Activated gamma-delta T cell (primary cell): ENCODE data around the gene ZNRF2.
"Not testable (repeated sequence)": the region's sequence is repeated elsewhere in the genome, so short reads cannot be mapped to it uniquely, and the experiment has no call there.

Experiments
- DNase-seq: peaks from one replicate; lab custom pipeline; 2025; lab: John Stamatoyannopoulos, UW

The ZNRF2 gene

DNA sequence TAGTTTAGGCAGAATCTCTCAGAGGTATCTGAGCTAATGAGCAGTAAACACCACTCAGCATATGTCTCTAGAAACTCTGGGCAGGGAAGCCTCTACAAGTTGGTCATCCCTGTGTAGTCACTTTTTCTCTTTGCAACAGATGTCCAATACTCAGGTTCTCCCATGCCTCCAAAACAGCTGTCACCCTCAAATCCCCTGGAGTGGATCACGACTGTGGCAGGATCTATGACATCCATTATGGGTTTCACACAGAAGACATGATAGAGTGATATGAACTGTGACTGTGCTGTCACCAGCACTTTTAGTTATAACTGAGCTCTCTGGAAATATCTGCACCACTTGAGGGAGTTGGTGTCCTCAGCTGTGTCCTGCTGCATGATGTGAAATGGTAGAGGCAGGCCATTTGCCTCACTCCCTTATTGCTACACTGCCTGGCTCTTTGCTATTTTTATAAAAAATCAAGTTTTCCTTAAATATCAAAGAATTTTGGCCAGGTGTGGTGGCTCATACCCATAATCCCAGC is 24.1 kb upstream of the ZNRF2 start:
- DNase-seq = no peak

DNA sequence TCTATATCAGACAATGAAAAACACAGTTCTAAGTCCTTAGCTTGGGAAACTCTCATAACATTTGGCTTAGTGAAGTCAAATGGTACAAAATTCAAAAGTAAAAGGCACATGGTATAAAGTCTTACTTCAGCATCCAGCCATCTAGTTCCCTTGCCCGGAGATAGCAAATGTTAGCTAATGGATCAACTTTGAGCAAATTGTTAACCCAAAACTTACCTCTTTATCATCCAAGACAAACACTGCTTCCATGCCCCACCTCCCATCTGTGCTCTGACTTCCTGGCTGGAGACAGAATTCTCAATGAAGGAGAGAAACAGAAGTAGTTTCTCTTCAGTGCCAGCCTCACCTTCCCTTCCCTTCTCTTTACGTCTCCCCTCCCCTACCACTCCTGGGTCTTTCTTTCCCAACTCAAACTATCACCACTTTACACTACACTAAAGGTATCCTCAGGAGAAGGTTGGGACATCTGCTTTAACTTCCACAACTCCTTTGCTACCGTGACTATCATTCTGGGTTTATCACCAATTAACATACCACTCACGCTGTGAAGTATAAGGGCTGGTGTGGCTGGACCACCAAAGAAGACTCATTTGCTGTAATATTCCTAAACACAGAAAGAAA is 21.2 kb upstream of the ZNRF2 start:
- no peak for DNase-seq

DNA sequence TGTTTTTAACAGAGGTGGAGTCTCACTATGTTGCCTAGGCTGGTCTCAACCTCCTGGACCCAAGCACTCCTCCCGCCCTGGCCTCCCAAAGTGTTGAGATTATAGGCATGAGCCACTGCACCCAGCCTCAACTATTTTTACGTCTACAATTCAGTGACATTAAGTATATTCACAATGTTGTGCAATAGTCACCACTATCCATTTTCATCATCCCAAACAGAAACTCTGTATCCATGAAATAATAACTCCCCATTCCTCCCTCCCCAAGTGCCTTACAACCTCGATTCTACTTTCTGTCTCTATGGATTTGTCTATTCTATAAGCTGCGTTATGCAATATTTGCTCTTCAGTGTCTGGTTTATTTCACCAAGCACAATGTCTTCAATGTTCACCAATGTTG is 20.3 kb upstream of the ZNRF2 start:
- DNase-seq = no peak

DNA sequence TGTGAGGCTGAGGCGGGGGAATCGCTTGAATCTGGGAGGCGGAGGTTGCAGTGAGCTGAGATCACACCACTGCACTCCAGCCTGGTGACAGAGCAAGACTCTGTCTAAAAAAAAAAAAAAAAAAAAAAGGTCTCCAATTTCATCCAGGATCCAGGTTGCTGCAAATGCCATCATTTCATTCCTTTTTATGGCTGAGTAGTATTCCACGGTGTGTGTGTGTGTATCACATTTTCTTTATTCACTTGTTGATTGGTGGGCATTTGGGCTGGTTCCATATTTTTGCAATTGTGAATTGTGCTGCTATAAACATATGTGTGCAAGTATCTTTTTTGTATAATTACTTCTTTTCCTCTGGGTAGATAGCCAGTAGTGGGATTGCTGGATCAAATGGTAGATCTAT is 19.2 kb upstream of the ZNRF2 start:
- DNase-seq = not testable (repeated sequence)

DNA sequence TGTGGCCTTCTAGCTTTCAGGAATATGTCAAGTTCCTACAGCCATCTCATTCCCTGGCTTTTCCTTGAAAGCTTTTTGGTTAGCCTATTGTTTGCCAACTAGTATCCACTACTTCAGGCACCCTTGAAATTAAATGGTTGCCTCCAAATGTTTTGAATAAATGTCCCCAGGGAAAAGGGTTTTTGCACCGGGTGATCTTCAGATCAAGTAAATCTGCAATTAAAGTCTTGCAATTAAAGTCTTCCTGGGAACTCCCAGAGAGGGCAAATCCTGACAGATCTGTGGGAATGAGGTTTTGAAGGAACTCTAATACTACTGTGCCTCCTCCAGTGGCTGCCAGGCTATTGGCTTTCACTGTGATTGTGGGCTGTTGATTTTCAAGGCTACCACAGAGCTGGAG is 17.7 kb upstream of the ZNRF2 start:
- no peak for DNase-seq

DNA sequence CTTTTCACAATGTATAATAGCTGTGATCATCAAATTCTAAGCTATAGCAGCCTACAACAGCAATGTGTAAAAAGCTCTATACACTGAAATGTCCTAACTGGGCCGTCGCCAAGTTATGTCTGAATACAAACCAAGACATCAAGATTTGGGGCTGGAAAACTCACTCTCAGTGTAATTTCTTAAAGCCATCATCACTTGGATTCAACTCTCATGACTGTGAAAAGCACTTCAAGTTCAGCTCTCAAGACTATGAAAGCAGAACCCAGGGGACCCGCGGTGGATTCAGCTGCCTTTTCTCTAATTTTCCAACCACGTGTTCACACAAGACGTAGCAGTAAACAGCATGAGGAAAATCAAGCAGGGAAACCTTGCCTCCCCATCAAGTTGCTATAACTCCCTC is 15.8 kb upstream of the ZNRF2 start:
- no peak for DNase-seq

DNA sequence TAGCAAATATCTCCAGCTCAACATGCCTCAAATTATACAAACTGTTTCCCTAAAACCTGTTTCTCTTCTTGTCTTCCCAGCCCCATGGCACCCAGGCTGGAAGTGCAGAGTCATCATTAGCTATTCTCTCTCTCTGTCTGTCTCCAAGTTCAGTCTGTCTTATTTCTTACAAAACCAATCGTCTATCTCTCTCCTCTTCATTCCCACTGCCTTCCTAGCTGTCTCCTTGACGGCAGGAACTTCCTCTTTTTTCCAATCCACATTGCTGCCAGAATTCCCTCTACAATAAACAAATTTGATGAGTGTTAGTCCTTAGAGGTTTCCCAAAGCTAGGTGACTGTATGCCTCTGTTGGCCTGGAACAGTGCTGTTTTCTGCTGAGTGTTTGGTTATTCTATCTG is 14.9 kb upstream of the ZNRF2 start:
- no peak for DNase-seq

DNA sequence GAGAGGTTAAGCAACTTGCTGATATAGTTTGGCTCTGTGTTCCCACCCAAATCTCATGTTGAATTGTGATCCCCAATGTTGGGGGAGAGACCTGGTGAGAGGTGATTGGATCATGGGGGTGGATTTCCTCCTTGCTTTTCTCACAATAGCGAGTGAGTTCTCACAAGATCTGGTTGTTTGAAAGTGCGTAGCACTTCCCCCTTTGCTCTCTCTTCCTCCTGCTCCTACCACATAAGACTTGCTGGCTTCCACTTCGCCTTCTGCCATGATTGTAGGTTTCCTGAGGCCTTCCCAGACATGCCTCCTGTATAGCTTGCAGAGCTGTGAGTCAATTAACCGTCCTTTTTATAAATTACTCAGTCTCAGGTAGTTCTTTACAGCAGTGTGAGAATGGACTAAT is 13.5 kb upstream of the ZNRF2 start:
- DNase-seq = no peak

DNA sequence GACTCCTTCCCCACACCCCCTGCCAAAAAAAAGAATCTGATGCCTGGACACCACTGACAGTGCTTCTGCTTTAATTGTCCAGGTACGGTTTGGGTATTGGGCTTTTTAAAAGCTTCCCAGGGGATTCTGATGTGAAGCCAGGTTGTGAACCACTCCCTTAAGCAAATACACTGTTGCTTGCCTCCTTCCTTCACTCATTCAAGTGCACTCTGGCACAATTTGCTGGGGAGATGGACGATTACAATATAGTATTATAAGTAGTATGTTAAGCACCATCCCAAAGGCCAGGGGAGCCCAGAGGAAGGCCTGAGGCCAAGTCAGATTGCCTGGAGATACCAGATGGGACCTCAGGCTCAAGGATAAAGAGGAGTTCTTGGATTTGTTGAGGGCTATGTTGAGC is 12.3 kb upstream of the ZNRF2 start:
- DNase-seq = no peak

DNA sequence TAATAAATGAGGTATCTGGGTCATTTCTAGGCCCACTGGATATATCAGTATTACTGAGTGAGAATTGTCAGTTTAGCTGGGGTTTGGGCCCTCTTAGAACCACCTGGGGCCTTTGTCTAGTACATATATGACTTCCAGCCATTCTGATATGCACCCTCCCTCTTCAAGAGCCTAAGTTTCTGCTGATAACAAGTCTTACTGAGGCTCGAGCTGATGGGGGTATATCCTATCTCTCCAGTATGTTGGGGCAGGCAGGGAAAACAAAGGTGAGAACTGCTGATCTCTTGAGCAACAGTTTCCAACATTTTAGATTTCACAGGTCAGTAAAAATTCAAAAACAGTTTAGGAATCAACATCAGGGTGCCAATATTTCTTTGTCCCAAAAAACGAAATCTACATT is 10.8 kb upstream of the ZNRF2 start:
- no peak for DNase-seq

DNA sequence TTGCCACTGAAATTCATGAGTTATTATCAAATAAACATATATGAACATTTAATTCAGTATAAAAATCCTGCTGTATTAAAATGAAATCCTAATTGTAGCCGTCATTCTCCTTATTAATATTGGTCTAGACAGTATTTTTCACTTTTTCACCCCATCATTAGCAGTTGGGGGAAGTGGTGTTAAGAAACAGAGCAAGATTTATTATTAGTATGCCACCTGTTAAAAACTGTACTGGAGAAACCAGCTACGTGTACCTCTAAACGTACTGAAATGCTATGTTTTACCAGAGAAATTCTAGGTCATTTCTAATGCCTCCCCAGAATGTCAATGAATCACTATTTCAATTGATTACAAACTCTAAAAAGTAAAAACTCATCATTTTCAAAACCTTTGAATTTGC is 9.8 kb upstream of the ZNRF2 start:
- no peak for DNase-seq

DNA sequence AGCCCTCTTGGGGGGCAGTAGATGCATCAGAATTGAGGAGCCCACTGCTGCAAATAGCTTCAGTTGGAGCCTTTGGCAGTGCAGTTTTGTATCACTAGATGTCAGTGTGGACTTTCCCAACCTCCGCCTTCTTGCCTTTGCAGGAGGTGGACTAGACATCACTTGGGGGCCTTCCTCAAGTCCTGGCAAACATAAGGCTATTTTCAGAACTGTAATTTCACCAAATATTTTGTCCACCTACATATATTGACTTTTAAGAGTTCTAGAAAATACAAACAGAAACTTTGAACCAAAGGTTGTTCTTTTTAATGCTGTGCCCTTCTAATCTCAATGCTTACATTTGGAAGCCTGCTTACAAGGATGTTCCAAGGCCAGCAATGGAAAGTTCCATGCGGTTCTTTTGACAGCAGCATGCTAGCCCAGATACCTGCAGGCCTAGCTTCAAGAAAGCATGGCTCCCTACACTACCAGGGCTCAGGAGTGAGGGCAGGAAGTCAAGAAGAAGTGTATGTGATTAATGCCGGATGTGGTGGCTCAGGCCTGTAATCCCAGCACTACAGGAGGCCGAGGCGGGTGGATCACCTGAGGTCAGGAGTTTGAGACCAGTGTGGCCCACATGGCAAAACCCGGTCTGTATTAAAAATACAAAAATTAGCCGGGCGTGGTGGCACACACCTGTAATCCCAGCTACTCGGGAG is 8.0 kb upstream of the ZNRF2 start:
- no peak for DNase-seq

DNA sequence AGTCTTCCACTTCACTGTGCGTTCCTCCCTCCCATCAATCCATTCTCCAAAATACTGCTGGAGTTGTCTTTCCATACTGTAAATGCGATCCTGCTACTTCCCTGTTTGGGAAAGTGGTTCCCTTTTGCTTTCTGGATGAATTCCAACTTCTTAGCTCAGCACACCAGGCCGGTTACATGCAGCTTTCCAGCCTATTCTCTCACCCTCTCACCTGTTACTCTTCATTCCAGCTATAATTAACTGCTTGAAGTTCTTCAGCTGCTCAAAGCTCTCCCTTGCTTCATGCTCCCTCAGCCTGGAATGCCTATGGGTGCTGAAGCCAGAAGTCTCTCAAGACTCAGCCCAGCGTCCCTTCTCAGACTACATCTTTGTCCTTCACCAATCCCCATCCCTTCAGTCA is 6.0 kb upstream of the ZNRF2 start:
- no peak for DNase-seq

DNA sequence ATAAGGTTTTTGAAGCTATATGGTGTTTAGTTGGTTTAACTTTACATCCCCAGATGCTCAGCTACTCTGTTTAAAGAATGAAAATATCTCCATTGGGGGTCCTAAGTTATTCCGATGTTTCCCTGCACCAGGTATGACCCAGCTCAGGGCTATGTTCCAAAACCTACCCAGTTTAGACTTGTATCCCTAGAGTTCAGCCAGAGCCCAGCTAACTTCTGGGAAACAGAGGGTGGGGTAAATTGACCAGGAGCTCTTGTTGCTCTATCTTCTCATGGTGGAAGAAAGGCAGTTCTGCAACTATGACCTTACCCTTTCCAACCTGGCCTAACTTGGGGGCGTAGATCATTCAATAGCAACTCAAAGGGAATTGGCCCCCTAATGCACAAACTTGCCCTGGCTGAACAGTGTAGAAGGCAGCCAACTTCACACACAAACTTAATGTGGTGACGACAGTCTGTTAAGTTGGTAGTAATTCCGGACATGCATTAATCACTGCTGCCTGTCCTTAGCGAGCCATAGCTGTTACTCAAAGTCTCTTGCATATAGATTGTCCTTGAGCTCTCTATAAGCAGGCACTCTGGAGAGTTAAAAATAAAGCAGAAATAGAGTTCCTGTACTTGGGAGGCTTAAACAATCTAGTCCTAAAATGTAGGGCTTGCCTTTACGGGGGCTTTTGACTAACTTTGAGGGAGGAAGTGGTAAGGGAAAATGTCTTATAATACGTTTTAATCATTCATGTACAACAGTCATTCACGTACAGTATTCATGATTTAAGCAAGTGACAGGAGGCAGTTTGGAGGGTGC is 5.3 kb upstream of the ZNRF2 start:
- no peak for DNase-seq

DNA sequence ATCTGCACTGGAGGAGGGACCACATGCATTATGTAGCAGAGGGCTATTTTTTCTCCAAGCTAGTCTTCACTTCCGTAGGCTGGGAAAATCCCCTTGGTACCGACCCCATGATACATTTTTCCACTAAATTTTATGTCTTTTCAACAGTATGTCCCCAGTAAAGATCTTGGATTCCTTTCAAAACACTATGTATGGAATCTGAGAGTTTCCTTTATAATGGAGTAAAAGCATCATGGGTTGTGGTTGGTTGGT is 4.8 kb upstream of the ZNRF2 start:
- no peak for DNase-seq

DNA sequence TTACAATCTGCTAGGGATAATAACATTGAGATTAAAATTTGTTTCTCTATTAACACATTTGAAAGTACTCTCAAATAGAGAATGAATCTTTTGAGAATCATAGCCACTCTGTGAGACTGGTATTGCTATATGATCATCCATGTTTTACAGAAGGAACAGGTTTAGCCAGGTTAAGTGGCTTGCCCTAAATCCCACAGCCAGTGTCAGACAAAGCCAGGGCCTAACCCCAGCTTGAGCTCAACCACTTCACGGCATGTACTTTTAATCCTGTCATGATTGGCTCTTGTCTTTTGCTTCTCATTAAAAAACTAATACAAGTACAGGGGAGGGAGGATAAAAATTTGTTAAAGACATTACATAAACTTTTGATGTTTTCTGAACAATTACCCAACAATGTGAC is 3.8 kb upstream of the ZNRF2 start:
- no peak for DNase-seq

DNA sequence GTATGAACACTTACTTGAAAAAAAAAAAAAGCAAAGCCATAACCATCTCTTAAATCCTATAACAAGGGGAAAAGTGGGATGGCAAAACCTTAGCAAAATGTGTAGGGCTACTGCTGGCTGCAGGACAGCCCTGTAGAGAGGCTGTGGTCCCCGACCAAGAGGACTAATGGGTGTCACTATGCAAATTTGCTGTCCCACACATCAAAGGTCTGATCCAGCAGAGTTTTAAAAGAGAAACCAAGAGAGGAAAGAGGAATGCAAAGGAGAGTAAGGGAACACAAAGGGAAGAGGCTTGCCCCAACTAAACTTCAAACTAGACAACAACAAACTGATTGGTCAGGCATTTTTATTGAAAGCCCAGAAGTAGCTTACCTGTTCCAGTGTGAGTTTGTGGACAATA is 3.1 kb upstream of the ZNRF2 start:
- no peak for DNase-seq

DNA sequence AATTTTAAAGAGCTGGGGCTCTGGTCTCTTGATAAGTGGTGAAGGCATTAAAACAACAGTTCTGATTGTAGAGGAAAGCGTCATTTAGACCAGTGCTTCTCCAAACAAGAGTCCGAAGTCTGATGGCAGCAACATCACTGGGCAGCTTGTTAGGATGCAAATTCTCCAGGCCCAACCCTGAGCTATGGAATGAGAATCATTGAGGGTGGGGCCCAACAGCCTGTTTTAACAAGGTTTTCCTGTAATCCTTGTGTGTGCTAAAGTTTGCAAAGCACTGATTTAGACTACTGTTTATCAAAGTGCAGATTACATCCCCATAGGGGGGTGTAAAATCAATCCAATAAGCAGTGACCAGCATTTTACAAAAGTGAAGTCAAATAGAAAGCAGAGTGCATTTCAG is 2.6 kb upstream of the ZNRF2 start:
- no peak for DNase-seq

DNA sequence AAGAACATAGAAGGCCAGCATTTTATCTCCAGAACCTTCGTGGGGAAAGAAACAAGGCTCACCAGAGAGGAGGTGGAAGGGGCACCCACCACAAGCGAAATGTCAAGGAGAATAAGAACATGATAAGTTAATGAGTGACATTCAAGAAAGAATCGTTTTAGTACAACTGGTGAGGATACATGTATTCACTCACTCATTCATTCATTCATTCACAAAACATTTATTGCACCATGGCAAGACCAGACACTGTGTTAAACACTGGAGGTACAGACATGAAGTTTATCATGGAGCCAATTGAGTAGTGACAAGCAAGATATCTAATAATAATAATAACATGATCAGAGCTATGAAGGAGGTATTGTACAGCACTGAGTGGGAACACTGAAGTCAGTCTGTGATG is 1.7 kb upstream of the ZNRF2 start:
- DNase-seq = no peak

DNA sequence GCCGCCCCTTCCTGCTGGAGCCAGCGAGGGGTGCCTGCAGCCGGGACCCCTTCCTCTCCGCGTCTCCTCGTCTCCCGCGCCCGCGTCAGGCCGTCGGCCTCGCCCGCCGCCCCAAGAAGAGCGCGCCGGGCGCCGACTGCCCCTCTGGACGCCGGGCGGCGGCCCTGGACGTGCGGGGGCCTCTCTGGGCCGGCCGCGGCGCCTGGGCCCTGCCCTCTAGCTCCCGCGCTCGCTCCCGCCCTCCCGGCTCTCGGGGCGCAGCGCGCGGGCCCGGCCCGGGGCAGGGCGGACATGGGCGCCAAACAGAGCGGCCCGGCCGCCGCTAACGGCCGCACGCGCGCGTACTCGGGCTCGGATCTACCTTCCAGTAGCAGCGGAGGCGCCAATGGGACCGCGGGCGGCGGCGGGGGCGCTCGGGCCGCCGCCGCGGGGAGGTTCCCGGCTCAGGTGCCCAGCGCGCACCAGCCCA is 704 bp downstream of the ZNRF2 start:
- peak; percentile 49 for DNase-seq

DNA sequence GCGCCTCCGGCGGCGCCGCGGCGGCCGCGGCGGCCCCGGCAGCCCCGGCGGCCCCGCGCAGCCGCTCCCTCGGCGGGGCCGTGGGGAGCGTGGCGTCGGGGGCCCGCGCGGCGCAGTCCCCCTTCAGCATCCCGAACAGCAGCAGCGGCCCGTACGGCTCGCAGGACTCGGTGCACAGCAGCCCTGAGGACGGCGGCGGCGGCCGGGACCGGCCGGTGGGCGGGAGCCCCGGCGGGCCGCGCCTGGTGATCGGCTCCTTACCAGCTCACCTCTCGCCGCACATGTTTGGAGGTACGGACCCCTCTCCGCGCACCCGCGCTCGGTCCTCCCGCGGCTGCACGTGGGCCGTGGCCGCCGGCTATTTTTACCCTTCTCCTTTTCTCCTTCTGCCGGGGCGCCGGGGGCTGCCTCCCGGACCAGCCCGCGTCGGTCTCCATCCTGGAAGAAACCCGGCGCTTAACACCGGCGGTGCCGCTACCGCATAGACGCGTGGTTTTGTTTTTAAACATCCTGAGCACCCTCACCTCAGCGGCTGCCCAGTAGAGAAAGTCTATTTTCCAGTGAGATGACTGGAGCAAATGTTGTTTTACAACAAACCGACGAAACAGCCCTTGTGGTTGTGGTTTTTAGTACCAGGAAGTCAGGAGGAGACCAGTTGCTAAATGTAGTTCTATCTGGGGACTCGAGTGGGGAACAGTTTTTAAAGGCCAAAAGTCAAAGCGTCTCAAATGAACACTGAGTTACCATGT is 1.3 kb downstream of the ZNRF2 start:
- DNase-seq = peak; percentile 40

DNA sequence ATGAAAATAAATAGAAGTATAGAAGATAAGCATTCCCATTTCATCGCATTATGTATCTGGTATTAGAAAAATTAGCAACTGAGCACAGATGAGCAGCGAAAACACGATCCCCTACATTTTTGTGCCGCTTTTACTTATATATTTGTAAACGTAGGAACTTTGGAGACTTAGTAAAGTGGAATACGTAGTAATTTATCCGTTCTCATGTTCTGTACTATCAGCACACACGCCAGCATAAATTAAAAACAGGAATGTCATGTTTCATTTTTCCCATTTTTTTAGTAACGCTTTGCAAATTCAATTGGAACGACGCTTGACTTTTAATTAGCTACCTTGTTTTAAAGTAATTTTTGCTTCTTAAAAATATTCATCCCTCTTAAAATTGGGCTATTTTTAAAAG is 2.4 kb downstream of the ZNRF2 start:
- DNase-seq = no peak

DNA sequence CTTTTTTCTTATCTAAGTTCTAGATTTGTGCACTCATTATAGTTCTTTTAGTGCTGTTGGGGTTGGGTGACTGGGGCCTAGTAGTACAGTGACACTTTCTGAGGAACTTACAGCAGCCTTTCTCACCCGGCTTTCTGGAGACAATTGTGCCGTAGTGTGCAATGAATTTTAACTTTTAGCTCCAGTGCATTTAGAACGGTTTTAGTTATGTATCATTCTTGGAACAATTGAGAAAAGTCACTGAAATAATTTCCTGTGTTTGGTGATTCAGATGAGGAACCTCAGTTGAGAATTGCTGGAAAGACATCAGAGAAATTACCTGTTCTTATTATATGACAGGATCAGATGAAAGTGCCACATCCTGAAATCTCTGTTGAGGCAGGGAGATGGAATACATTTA is 3.2 kb downstream of the ZNRF2 start:
- not testable (repeated sequence) for DNase-seq
